Measurements from ENCODE around the gene ACADVL. TPM values are rescaled to one million over a fixed set of nuclear protein-coding genes. Genes with fewer than 3 reads are reported as not detected.

The ACADVL gene
- polyA plus RNA-seq, 1 of the 3 experiments (the other 2 are of a cell fraction): 635 TPM

- Histone ChIP-seq H3K9me2 (no peaks in the 10 kb centered on the region), H3K27me3 (ENCODE audit: insufficient read depth) (no peaks in the 10 kb centered on the region), H3K4me2 (no peak overlapping the region), H3K27ac (ENCODE audit: low read depth in 2 of 2, low read length in 1 of 2) (no peak overlapping the region), H3K9ac (no peak overlapping the region), H3K79me2 (ENCODE audit: insufficient read depth) (peaks cover 26% of the 10 kb centered on the region), H3F3A (replicated peaks; ENCODE audit: insufficient read depth) (peaks cover 15% of the 10 kb centered on the region), H3K36me3 (replicated peaks in 1 of 2; ENCODE audit: control insufficient read depth in 1 of 2, insufficient read depth in 2 of 2, low read length in 1 of 2) (peaks cover 42 to 84% of the 10 kb centered on the region in 2 experiments), H2AFZ (ENCODE audit: low read depth) (no peak overlapping the region), H4K20me1 (ENCODE audit: insufficient read depth) (peaks cover 22% of the 10 kb centered on the region), H3K9me3 (no peaks in the 10 kb centered on the region), H3K4me1 (ENCODE audit: control insufficient read depth in 1 of 2, insufficient read depth in 2 of 2, low read depth in 1 of 2, low read length in 1 of 2) (peaks cover 3 to 6% of the 10 kb centered on the region in 2 experiments; a peak in 2 of 4 replicates), H3K4me3 (ENCODE audit: low read depth in 2 of 2, low read length in 1 of 2) (no peak overlapping the region)
- CTCF ChIA-PET: interaction anchor here (1.0 kb wide), 1 partner anchor 70 kb away, joined by 5 read pairs; no protein-coding TSS in a partner anchor
- TF ChIP-seq EP300 (IDR thresholded peaks at IDR 0.05; ENCODE audit: borderline replicate concordance in 1 of 2, low read depth in 1 of 2, low read length in 1 of 2): no peak
- TF ChIP-seq CHD2 (IDR thresholded peaks at IDR 0.05; ENCODE audit: low read length, partially characterized antibody): no peak
- no peak for TF ChIP-seq RXRA (IDR thresholded peaks at IDR 0.05; ENCODE audit: borderline replicate concordance, low read depth)
- TF ChIP-seq MAX (IDR thresholded peaks at IDR 0.05; ENCODE audit: low read depth): no peak
- no peak for TF ChIP-seq ZBTB33 (IDR thresholded peaks at IDR 0.05; ENCODE audit: borderline replicate concordance, low read depth)
- no peak for TF ChIP-seq GATA2 (CRISPR knock-in tag; IDR thresholded peaks at IDR 0.05)
- no peak for TF ChIP-seq FOSL2 (IDR thresholded peaks at IDR 0.05; ENCODE audit: borderline replicate concordance, low read depth)
- TF ChIP-seq NRF1 (IDR thresholded peaks at IDR 0.05; ENCODE audit: low read depth, low read length): no peak
- TF ChIP-seq FOXM1 (IDR thresholded peaks at IDR 0.05; ENCODE audit: low read depth): no peak
- no peak for TF ChIP-seq SIN3A (IDR thresholded peaks at IDR 0.05; ENCODE audit: borderline replicate concordance, low read depth, low read length)
- TF ChIP-seq RCOR1 (IDR thresholded peaks at IDR 0.05; ENCODE audit: low read length): no peak
- TF ChIP-seq YY1 (IDR thresholded peaks at IDR 0.05; ENCODE audit: low read depth): no peak
- no peak for TF ChIP-seq PBX3 (IDR thresholded peaks at IDR 0.05)
- POLR2A ChIA-PET: no interaction called here
- 93% methylated on average over 26 of the region's 31 CpGs for WGBS (ENCODE audit: low lambda C conversion rate)
- no peak for DNase-seq
Measured at GRCh38 chr17:7226721-7227710, 7.3 kb downstream of the ACADVL start.
